GM12865 (cell line): ENCODE results near the gene GBA3.

Source experiments
- DNase-seq: peaks from one replicate; pipeline ENCODE4 v3.0.0; 2010; ENCODE audit warnings: low read depth
- H3K4me3 ChIP-seq: 2 replicates; pipeline ENCODE4 v1.5.1; 2011; ENCODE audit warnings: mild to moderate bottlenecking, low read depth, low read length, control low read depth
- CTCF ChIP-seq: IDR thresholded peaks from 2 replicates; pipeline ENCODE4 v1.5.1; 2011; ENCODE audit warnings: low read length, control low read depth, low read depth, inconsistent platforms; ENCODE audit not compliant: insufficient read depth; ENCODE audit errors: missing control alignments

The GBA3 gene

GRCh38 chr4:22692736-22693135, at the start of gene GBA3:
Gene GBA3, plus strand, starts transcription at chr4:22692937.
- H3K4me3 ChIP-seq = no peak within 1 kb of the TSS
- TF ChIP-seq CTCF = no peak
- no peak for DNase-seq

GRCh38 chr4:22643952-22644351, 48.8 kb upstream of the GBA3 start:
- no peak for TF ChIP-seq CTCF
- H3K4me3 ChIP-seq = no peak overlapping the region
- no peak for DNase-seq

GRCh38 chr4:22645481-22646182, 47.1 kb upstream of the GBA3 start:
- TF ChIP-seq CTCF = no peak
- no peak overlapping the region for H3K4me3 ChIP-seq
- DNase-seq = no peak

- TF ChIP-seq CTCF = no peak
These were observed 43.7 kb upstream of the GBA3 start for GRCh38 chr4:22648996-22649395.

GRCh38 chr4:22650771-22651170, 42.0 kb upstream of the GBA3 start:
- no peak for TF ChIP-seq CTCF
- no peak overlapping the region for H3K4me3 ChIP-seq
- DNase-seq = no peak

More at GRCh38 chr4:22648996-22649395, 43.7 kb upstream of the GBA3 start:
- H3K4me3 ChIP-seq = no peak overlapping the region
- DNase-seq = no peak

GRCh38 chr4:22653752-22654151, 39.0 kb upstream of the GBA3 start:
- no peak for TF ChIP-seq CTCF
- H3K4me3 ChIP-seq = no peak overlapping the region
- no peak for DNase-seq

GRCh38 chr4:22661443-22661842, 31.3 kb upstream of the GBA3 start:
- no peak for DNase-seq
- TF ChIP-seq CTCF = no peak
- no peak overlapping the region for H3K4me3 ChIP-seq
